ENCODE data around the gene IRAG1.
A peak's percentile ranks its signal among the peaks of the same experiment; 100 is the strongest.
"Not testable (repeated sequence)": the region's sequence is repeated elsewhere in the genome, so short reads cannot be mapped to it uniquely, and the experiment has no call there.

Gene IRAG1

GRCh38 chr11:10708131-10708530, 14.6 kb upstream of the IRAG1 start:
- DNase-seq (ENCODE audit: low spot score) = no peak

- DNase-seq (ENCODE audit: low spot score) = no peak
Measured at GRCh38 chr11:10701982-10702381, 8.4 kb upstream of the IRAG1 start.

DNA sequence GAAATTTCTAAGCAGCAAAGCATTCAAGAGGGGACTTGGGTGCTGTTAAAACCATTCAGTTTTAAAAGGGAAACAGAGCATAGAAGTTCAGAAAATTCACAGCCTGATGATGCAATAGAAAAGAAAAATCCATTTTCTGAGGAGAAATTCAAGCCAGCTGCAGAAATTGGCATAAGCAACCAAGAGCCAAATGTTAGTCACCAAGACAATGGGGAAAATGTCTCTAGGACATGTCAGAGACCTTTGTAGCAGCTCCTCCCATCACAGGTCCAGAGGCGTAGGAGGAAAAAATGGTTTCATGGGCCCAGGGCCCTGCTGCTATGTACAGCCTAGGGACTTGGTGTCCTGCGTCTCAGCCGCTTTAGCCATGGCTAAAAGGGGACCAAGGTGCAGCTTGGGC, 5.5 kb upstream of the IRAG1 start:
- no peak for DNase-seq (ENCODE audit: low spot score)

DNA sequence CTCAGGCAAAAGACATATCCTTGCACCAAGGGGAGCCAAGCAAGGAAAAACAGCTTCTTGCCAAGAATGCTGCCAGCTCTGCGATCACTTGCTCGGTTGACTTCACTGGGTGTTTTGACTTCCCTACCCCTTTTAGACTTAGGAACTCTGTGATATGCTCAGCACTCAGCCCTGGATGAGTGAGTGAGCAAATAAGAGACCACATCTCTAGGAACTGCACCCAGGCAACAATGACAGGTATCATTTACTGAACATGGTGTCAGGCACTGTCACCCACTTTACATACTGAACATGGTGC, 3.7 kb upstream of the IRAG1 start:
- no peak for DNase-seq (ENCODE audit: low spot score)

DNA sequence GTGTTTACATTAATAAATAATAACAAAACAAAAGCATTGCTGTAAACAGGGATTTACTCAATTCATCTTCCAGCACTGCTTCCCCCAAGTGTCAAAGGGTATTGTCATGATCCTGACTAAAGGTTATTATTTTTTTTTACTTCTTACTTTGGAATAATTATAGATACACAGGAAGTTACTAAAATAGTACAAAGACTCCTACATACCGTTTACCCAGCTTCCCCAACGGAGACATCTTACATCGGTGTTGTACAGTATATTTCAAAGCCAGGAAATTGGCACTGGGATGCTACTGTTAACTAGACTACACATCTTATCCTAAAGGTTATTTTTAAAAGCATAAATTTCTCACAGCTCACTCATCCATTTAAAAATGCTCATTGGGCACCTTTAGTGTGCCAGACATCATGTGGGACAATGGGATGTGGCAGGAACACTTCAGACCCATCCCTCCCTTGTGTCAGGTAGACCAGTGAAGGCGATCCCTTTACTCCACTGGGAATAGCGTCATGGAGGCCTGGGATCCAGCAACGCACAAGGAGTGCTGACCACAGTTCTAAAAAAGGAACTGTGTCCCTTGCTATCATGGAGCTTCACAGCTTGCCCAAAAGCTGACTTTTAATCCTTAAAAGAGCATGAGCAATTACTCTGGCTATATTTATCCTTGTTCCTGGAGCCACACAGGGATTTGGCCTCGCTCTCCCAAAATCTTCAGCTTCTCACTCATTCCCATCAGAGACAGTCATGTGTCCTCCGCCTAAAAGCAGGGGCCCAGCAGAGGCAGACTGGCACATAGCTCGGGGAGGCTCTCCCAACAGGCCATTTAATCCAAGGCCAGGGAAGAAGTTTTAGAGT, 3.1 kb upstream of the IRAG1 start:
- DNase-seq (ENCODE audit: low spot score) = no peak

DNA sequence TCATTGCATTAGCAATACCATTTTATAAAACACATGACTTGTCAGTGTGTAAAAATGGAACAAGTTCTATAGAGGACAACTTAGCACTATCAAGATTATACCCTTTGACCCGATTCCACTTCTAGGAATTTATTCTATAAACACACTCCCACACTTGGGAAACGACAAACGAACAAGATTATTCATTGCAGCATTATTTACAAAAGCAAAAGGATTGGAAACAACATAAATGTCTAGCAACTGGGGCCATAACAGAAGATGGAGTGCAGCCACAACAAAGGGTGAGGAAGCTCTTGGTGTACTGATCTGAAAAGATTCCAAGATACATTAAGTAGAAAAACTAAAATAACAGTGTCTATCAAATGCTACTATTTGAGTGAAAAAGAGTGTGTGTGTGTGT, 2.3 kb upstream of the IRAG1 start:
- no peak for DNase-seq (ENCODE audit: low spot score)

DNA sequence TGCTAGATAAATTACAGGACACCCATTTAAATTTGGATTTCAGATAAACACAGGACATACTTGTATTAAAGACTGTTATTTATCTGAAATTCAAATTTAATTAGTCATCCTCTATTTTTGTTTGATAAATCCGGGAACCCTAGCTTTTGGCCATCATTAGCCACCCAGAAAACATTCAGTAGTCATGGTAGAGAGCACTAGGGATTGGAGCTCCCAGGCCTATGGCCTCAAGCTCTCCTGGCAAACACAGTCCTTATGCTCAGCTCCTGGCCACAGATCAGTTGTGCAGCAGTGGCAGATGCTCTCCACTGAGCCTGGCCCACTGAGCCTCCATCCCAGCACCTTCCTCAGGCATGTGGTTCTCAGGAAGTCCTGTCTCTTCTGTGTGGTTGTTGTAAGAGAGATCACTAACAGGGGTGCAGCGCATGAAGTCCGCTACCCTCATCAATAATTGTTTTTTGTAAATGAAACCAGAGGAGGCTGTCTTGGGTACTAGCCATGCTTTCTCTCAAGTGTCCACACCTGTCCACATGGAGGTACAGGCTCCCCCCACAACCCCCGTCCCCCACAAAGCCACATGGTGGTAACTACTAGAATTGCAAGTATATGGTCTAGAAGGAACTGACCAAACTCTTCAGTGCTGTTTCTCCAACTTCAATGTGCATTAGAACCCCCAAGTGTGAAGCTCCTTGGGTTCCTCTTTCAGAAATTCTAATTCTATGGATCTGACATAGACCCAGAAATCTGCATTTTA, 1.1 kb upstream of the IRAG1 start:
- DNase-seq (ENCODE audit: low spot score) = peak; percentile 76

- no peak for DNase-seq (ENCODE audit: low spot score)
Measured at GRCh38 chr11:10692531-10693115, 932 bp downstream of the IRAG1 start.

GRCh38 chr11:10688401-10688800, 5.2 kb downstream of the IRAG1 start:
- DNase-seq (ENCODE audit: low spot score) = no peak

- DNase-seq (ENCODE audit: low spot score) = no peak
Measured at GRCh38 chr11:10686311-10686710, 7.2 kb downstream of the IRAG1 start.

DNA sequence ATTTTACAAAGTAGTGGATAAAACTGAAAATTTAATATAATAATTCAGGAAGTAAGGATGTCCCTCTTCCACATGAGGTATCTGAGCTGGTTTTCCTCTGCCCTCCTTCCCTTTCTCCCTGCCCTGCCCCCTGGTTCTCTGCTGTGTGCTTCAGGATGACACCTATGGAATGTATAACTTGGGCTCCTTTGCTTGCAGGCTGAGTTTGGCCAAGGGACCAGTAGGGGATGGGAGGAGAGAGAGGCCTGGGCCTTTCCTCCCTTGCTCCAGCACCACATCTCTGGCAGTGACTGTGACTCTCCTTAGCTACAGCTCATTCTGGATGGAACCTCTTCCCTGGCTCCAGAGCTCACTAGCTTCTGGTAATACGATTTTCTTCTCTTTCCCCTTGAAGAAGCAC, 10.1 kb downstream of the IRAG1 start:
- DNase-seq (ENCODE audit: low spot score) = no peak

DNA sequence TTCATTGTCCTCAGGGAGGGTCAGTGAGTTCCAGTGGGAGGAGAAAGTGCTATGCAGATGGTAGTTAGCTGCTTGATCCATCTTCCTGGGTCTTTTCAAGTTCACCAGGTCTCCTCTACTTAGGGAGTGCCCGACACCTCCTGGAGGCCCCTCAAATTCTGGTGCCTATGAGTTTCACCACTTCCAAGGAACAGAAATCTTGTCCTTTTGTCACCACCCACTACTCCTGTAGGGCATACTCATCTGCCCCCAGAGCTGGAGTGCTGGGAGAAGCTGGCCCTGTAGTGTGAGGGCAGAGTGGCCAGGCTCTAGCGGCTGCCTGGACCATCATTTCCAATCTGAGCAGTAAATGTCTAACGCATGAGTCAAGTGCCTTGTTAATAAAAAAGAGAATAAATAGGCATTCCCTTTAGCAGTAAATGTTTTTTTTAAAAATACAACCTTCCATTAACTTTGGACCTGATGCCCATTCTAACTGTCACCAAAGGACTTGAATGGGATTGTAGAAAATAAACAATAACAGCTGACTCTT, 12.5 kb downstream of the IRAG1 start:
- no peak for DNase-seq (ENCODE audit: low spot score)

GRCh38 chr11:10680279-10680678, 13.3 kb downstream of the IRAG1 start:
- DNase-seq (ENCODE audit: low spot score) = not testable (repeated sequence)

GRCh38 chr11:10679644-10680043, 13.9 kb downstream of the IRAG1 start:
- no peak for DNase-seq (ENCODE audit: low spot score)

- no peak for DNase-seq (ENCODE audit: low spot score)
Measured at GRCh38 chr11:10678101-10678500, 15.5 kb downstream of the IRAG1 start.

- DNase-seq (ENCODE audit: low spot score) = no peak
Measured at GRCh38 chr11:10676919-10677318, 16.6 kb downstream of the IRAG1 start.

DNA sequence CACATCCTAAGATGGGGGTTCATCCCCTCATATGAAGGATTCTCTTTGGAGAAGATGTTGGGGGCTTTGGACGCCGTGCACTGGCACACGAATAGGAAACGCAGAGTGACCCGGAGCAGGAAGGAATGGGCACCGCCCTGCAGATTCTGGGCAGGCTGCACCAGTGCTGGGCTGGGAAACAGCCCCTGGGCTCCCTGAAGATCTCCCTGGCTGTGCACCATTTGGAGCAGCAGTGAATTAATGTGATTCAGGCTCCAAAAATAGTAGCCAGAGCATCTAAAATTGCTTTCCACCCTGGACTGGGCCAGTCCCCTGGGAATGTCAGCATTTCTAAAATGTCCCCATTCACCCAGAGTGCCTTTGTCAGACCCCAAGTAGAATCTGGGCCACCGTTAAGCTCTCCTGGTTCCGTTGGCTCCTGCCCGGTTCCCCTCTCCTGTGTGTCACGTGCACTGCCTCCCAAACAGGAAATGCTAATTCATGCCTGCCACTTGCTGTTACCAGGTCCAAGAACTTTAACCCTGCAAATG, 18.6 kb downstream of the IRAG1 start:
- DNase-seq (ENCODE audit: low spot score) = no peak

DNA sequence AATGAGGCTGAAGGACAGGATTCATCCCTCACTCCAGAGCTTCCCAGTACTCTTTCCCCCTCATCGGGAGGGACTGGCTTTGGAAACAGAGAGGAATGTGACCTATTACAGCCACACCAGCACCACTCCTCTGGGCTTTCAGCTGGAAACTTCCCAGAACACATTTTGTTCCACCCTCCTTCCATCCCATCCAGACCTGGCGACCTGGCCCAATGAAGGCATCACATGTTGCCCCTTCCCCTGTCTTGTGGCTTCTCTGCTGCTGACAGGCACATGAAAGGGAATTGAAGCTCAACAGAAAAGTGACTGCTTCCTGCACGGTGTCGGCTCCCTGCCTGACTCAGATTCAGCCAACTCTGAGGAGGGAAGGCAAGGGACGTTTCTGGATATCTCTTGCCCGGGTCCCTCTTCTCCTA, 19.1 kb downstream of the IRAG1 start:
- no peak for DNase-seq (ENCODE audit: low spot score)

- DNase-seq (ENCODE audit: low spot score) = no peak
Measured at GRCh38 chr11:10673501-10674062, 20.0 kb downstream of the IRAG1 start.

DNA sequence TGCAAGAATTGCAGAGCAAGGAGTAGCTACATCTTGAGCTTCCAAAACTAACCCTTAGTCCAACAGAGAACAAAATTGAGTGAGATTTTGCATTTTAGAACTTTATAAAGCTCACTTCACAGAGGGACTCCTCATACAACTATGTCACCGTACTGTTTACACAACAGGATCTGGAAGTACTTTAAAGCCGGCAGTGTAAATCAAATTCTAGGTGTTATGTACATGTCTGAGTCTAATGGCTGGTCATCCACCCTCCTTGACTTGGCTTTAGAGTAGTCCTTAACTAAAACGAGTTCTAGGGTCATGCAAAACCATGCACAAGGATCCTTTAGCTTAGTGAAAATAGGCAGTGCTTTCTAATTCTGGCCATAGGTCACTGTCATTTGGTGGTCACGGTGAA, 23.5 kb downstream of the IRAG1 start:
- DNase-seq (ENCODE audit: low spot score) = no peak

DNA sequence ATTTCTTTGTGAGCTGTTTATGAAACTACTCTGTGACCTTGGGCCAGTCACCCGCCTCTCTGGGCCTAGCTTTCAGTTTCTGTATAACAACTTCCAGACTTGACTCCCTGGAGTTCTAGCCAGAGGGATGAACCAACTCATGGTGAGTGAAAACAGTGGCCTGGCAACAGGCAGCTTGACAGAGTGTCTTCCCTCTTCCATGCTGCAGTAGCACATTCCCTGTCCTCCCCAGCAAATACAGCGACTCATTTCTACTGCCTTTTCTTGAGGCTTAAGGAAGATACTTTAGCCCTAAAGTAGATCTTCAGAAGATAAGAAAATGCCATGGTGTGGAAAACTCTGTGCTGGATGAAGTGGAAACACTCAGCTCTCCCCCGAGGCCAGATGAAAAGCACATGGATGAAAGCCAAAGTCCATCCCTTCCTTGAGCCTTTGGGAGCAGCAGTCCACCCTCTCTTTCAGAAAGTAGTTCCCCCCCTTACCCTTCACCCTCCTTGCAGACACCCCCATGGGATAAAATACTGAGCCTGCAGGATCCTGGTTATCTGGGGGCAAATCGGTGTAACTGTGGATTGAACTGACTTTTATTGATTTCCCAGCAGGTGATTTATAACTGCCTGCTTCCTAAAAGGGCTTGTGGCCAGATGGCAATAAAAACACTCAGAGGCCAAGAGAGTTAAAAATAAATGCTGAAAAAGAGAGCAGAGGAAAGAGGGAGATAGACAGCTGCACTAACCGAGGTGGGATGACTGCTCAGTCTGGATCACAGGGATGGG, 24.1 kb downstream of the IRAG1 start:
- peak; percentile 58 for DNase-seq (ENCODE audit: low spot score)

- no peak for DNase-seq (ENCODE audit: low spot score)
Measured at GRCh38 chr11:10667521-10667885, 26.1 kb downstream of the IRAG1 start.
